ENCODE measurements around the gene TGFBR3. TPM values are rescaled to one million over a fixed set of nuclear protein-coding genes. Genes with fewer than 3 reads are reported as not detected.
A peak's percentile ranks its signal among the peaks of the same experiment; 100 is the strongest.

Gene TGFBR3
- total and polyA plus RNA-seq, 2 of the 13 experiments (the other 11 are each of a cell fraction or from before 2014, with no cell fraction given): 76.5 to 195 TPM

DNA sequence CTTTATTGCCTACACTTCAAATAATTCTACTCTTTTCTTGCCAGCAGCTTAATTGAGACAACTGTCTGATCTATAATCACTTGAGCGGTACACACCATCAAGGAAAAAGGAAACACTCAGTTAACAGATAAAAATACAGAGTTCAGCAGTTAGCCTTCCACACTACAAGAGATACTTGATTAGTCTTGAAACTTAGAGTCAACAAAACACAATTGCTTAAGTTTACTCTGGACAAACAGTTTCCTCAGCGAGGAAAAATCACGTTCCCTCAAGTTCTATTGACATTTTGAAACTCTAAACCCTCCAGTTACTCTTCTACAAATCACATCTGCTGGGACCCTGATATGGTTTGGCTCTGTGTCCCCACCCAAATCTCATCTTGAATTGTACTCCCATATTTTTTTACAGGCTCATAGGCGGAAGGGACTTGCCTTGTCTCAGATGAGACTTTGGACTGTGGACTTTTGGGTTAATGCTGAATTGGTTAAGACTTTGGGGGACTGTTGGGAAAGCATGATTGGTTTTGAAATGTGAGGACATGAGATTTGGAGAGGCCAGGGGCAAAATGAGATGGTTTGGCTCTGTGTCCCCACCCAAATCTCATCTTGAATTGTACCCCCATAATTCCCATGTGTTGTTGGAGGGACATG lies 244.9 kb downstream of the TGFBR3 start:
- H3K79me2 ChIP-seq (ENCODE audit: insufficient read depth, low read length): no peaks in the 10 kb centered on the region
- peaks cover 0 to 5% of the 10 kb centered on the region in 2 experiments; a peak in 1 of 5 replicates for H3K27me3 ChIP-seq (ENCODE audit: control insufficient read depth in 1 of 2, insufficient read depth in 2 of 2, low read length in 2 of 2)
- no peak overlapping the region for H3K4me2 ChIP-seq (ENCODE audit: low read depth, low read length)
- no peak overlapping the region for H3K27ac ChIP-seq (ENCODE audit: extremely low read length, insufficient read depth, low read length)
- no peaks in the 10 kb centered on the region for H3K36me3 ChIP-seq (replicated peaks in 1 of 2; ENCODE audit: control insufficient read depth in 1 of 2, insufficient read depth in 2 of 2, low read length in 2 of 2)
- H4K20me1 ChIP-seq (ENCODE audit: insufficient read depth, low read length): no peaks in the 10 kb centered on the region
- TF ChIP-seq, protein P1, sequence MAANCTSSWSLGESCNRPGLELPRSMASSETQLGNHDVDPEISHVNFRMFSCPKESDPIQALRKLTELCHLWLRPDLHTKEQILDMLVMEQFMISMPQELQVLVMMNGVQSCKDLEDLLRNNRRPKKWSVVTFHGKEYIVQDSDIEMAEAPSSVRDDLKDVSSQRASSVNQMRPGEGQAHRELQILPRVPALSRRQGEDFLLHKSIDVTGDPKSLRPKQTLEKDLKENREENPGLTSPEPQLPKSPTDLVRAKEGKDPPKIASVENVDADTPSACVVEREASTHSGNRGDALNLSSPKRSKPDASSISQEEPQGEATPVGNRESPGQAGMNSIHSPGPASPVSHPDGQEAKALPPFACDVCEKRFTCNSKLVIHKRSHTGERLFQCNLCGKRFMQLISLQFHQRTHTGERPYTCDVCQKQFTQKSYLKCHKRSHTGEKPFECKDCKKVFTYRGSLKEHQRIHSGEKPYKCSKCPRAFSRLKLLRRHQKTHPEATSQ (CRISPR knock-in tag; IDR thresholded peaks at IDR 0.05; ENCODE audit: borderline replicate concordance): peak; percentile 42; the same call in 1 of the 2 replicates
- no peak for TF ChIP-seq ZSCAN30 (CRISPR knock-in tag; IDR thresholded peaks at IDR 0.05)
- H3K9ac ChIP-seq (ENCODE audit: insufficient read depth, low read depth, low read length): no peak overlapping the region
- in situ Hi-C loops (cut with HindIII; ENCODE audit: extremely low pct_ligation_motif_present, low pct_unique_long_range_greater_than_20kb): no loop called here
- no peak for ATAC-seq
- DNase-seq (ENCODE audit: low spot score): no peak
- H3K4me3 ChIP-seq (replicated peaks in 1 of 3; ENCODE audit: insufficient read depth in 1 of 3, low read depth in 2 of 3, low read length in 3 of 3): no peak overlapping the region
- H2AFZ ChIP-seq (ENCODE audit: low read length): no peak overlapping the region
- POLR2A ChIA-PET: no interaction called here
- no TSS peak for BruUV-seq (replicated peaks)
- H3K4me1 ChIP-seq (ENCODE audit: insufficient read depth, low read length): no peaks in the 10 kb centered on the region
- intact Hi-C loops (cut with micrococcal nuclease; ENCODE audit: unreplicated experiment): no loop called here
- CTCF ChIA-PET (ENCODE audit: low intra/inter-chr PET ratio, low total read pairs): no interaction called here
- FAIRE-seq: no peak
- no peaks in the 10 kb centered on the region for H3K9me3 ChIP-seq (ENCODE audit: low read length)
- WGBS (ENCODE audit: low lambda C conversion rate): 3% methylated on average over 4 of the region's 4 CpGs

DNA sequence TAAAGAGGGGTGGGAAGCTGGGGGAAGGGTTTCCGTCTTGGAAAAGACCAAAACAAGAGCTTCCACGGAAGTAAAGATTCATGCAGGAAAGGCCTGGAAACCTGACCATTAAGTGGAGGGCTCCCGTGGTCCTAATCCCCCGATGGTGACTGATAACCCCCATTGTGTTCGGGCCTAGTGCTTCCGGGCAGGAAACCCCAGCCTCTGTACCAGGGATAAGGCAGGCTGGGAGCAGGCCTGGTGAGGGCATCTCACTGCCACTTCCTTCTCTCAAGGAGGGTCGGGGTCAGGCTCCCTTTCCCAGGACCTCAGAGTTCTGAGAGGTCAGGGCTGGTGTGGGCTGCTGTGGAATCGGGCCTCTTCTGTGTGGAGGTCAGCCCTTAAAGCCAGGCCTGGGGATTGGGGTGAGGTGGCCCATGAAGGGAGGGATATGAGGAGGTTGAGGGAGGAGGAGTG lies 248.4 kb downstream of the TGFBR3 start:
- H3K9me3 ChIP-seq (ENCODE audit: low read length): no peaks in the 10 kb centered on the region
- in situ Hi-C loops (cut with HindIII; ENCODE audit: extremely low pct_ligation_motif_present, low pct_unique_long_range_greater_than_20kb): no loop called here
- no peaks in the 10 kb centered on the region for H4K20me1 ChIP-seq (ENCODE audit: insufficient read depth, low read length)
- H2AFZ ChIP-seq (ENCODE audit: low read length): no peak overlapping the region
- intact Hi-C loops (cut with micrococcal nuclease; ENCODE audit: unreplicated experiment): no loop called here
- H3K27me3 ChIP-seq (ENCODE audit: control insufficient read depth in 1 of 2, insufficient read depth in 2 of 2, low read length in 2 of 2): no peaks in the 10 kb centered on the region; a peak in 1 of 5 replicates
- ChIA-PET CTCF (ENCODE audit: low intra/inter-chr PET ratio, low total read pairs) (no interaction called here), POLR2A (no interaction called here)
- H3K79me2 ChIP-seq (ENCODE audit: insufficient read depth, low read length): no peaks in the 10 kb centered on the region
- FAIRE-seq: no peak
- H3K27ac ChIP-seq (ENCODE audit: extremely low read length, insufficient read depth, low read length): no peak overlapping the region
- DNase-seq (ENCODE audit: low spot score): no peak
- H3K4me3 ChIP-seq (replicated peaks in 1 of 3; ENCODE audit: insufficient read depth in 1 of 3, low read depth in 2 of 3, low read length in 3 of 3): no peak overlapping the region
- H3K4me1 ChIP-seq (ENCODE audit: insufficient read depth, low read length): no peaks in the 10 kb centered on the region
- H3K4me2 ChIP-seq (ENCODE audit: low read depth, low read length): no peak overlapping the region
- BruUV-seq (replicated peaks): no TSS peak
- ATAC-seq: no peak
- H3K9ac ChIP-seq (ENCODE audit: insufficient read depth, low read depth, low read length): no peak overlapping the region
- no peaks in the 10 kb centered on the region for H3K36me3 ChIP-seq (replicated peaks in 1 of 2; ENCODE audit: control insufficient read depth in 1 of 2, insufficient read depth in 2 of 2, low read length in 2 of 2)
- 44% methylated on average over 6 of the region's 8 CpGs for WGBS (ENCODE audit: low lambda C conversion rate)
- no peak for TF ChIP-seq ZNF549 (CRISPR knock-in tag; IDR thresholded peaks at IDR 0.05)
- no peak for TF ChIP-seq SRSF9 (IDR thresholded peaks at IDR 0.05; ENCODE audit: borderline replicate concordance, insufficient read depth, low read depth, low read length, poor library complexity, severe bottlenecking)
- TF ChIP-seq ZNF17 (CRISPR knock-in tag; IDR thresholded peaks at IDR 0.05): no peak
- no peak for TF ChIP-seq POLR2AphosphoS2 (IDR thresholded peaks at IDR 0.05; ENCODE audit: low read depth, low read length)
- no peak for TF ChIP-seq ZNF792 (CRISPR knock-in tag; IDR thresholded peaks at IDR 0.05)
- no peak for TF ChIP-seq SP140L (CRISPR knock-in tag; IDR thresholded peaks at IDR 0.05; ENCODE audit: borderline replicate concordance)
- TF ChIP-seq SMAD9 (CRISPR knock-in tag; IDR thresholded peaks at IDR 0.05): no peak
- TF ChIP-seq ZNF33B (CRISPR knock-in tag; IDR thresholded peaks at IDR 0.05): no peak
- no peak for TF ChIP-seq SOX6 (IDR thresholded peaks at IDR 0.05)
- no peak for TF ChIP-seq SOX6 (CRISPR knock-in tag; IDR thresholded peaks at IDR 0.05)
- no peak for TF ChIP-seq NONO (IDR thresholded peaks at IDR 0.05)
- TF ChIP-seq NONO (CRISPR knock-in tag; conservative IDR thresholded peaks at IDR 0.05): no peak
- TF ChIP-seq MTA3 (CRISPR knock-in tag; IDR thresholded peaks at IDR 0.05): no peak
- no peak for TF ChIP-seq ATAD3A (CRISPR knock-in tag; IDR thresholded peaks at IDR 0.05)
- no peak for TF ChIP-seq YEATS4 (CRISPR knock-in tag; IDR thresholded peaks at IDR 0.05; ENCODE audit: borderline replicate concordance)
- TF ChIP-seq, protein P2, sequence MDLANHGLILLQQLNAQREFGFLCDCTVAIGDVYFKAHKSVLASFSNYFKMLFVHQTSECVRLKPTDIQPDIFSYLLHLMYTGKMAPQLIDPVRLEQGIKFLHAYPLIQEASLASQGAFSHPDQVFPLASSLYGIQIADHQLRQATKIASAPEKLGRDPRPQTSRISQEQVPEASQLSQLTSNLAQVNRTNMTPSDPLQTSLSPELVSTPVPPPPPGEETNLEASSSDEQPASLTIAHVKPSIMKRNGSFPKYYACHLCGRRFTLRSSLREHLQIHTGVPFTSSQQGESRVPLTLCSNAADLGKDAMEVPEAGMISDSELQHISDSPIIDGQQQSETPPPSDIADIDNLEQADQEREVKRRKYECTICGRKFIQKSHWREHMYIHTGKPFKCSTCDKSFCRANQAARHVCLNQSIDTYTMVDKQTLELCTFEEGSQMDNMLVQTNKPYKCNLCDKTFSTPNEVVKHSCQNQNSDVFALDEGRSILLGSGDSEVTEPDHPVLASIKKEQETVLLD (CRISPR knock-in tag; IDR thresholded peaks at IDR 0.05; ENCODE audit: low read depth): no peak
